ENCODE measurements around the gene ANGPT4. TPM values are rescaled to one million over a fixed set of nuclear protein-coding genes. Genes with fewer than 3 reads are reported as not detected.

The ANGPT4 gene
- total and polyA plus RNA-seq, 2 of the 13 experiments (the other 11 are each of a cell fraction or from before 2014, with no cell fraction given), result not detected

DNA sequence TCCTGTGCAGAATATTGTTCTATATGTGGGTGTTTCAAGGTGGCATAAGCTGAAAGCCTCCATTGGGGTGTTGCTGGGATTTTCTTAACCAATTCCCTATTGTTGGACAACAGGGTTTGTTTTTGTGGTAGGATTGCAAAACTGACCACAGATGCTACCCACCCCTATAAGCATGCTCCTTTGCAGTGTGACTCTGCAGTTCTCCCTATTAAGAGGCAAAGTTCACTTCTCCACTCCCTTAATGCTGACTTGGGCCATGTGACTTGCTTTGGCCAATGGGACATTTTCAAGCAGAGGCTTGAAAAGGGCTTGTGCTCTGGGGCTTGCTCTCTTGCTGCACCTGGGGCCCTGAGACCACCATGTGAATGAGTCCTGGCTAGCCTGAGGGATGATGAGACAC lies 8.5 kb upstream of the ANGPT4 start:
- H2AFZ ChIP-seq (ENCODE audit: low read length), result no peak overlapping the region
- no peak overlapping the region for H3K4me3 ChIP-seq (replicated peaks in 1 of 3; ENCODE audit: insufficient read depth in 1 of 3, low read depth in 2 of 3, low read length in 3 of 3)
- POLR2A ChIA-PET, result no interaction called here
- no peaks in the 10 kb centered on the region for H4K20me1 ChIP-seq (ENCODE audit: insufficient read depth, low read length)
- no peak overlapping the region for H3K9ac ChIP-seq (ENCODE audit: insufficient read depth, low read depth, low read length)
- in situ Hi-C loops (cut with HindIII; ENCODE audit: extremely low pct_ligation_motif_present, low pct_unique_long_range_greater_than_20kb) (no loop called here), intact Hi-C loops (cut with micrococcal nuclease; ENCODE audit: unreplicated experiment) (no loop called here)
- no peak overlapping the region for H3K4me2 ChIP-seq (ENCODE audit: low read depth, low read length)
- H3K4me1 ChIP-seq (ENCODE audit: insufficient read depth, low read length), result peaks cover 9% of the 10 kb centered on the region
- FAIRE-seq (no peak), ATAC-seq (peak; percentile 73), DNase-seq (ENCODE audit: low spot score) (peak; percentile 62)
- no peaks in the 10 kb centered on the region for H3K36me3 ChIP-seq (replicated peaks in 1 of 2; ENCODE audit: control insufficient read depth in 1 of 2, insufficient read depth in 2 of 2, low read length in 2 of 2)
- no TSS peak for BruUV-seq (replicated peaks)
- no peak overlapping the region for H3K27ac ChIP-seq (ENCODE audit: extremely low read length, insufficient read depth, low read length)
- no peaks in the 10 kb centered on the region for H3K79me2 ChIP-seq (ENCODE audit: insufficient read depth, low read length)
- H3K27me3 ChIP-seq (ENCODE audit: control insufficient read depth in 1 of 2, insufficient read depth in 2 of 2, low read length in 2 of 2), result 0 out of 5 replicates have a peak, but pooled peaks cover 0 to under 1% of the 10 kb centered on the region in 2 experiments
- CTCF ChIA-PET (ENCODE audit: low intra/inter-chr PET ratio, low total read pairs), result no interaction called here
- no peaks in the 10 kb centered on the region for H3K9me3 ChIP-seq (ENCODE audit: low read length)
- TF ChIP-seq, protein P1, sequence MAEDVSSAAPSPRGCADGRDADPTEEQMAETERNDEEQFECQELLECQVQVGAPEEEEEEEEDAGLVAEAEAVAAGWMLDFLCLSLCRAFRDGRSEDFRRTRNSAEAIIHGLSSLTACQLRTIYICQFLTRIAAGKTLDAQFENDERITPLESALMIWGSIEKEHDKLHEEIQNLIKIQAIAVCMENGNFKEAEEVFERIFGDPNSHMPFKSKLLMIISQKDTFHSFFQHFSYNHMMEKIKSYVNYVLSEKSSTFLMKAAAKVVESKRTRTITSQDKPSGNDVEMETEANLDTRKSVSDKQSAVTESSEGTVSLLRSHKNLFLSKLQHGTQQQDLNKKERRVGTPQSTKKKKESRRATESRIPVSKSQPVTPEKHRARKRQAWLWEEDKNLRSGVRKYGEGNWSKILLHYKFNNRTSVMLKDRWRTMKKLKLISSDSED (CRISPR knock-in tag; IDR thresholded peaks at IDR 0.05), result no peak
- TF ChIP-seq ZNF547 (CRISPR knock-in tag; IDR thresholded peaks at IDR 0.05) (no peak), HNF4A (CRISPR knock-in tag; IDR thresholded peaks at IDR 0.05) (peak; percentile 26), NFYC (CRISPR knock-in tag; IDR thresholded peaks at IDR 0.05) (peak; percentile 51; the same call in 1 of the 2 replicates), IKZF4 (CRISPR knock-in tag; IDR thresholded peaks at IDR 0.05; ENCODE audit: borderline replicate concordance, low read depth, not compliant biosample characterization) (no peak), KLF16 (CRISPR knock-in tag; IDR thresholded peaks at IDR 0.05) (no peak), THAP11 (CRISPR knock-in tag; IDR thresholded peaks at IDR 0.05) (no peak), MAFK (conservative IDR thresholded peaks at IDR 0.05 in 1 of 2, IDR thresholded peaks at IDR 0.05 in 1 of 2; ENCODE audit: low read length in 2 of 2) (peak in 1 of 2 experiments; percentile 21; a peak in 1 of 4 replicates)
- TF ChIP-seq, protein P2, sequence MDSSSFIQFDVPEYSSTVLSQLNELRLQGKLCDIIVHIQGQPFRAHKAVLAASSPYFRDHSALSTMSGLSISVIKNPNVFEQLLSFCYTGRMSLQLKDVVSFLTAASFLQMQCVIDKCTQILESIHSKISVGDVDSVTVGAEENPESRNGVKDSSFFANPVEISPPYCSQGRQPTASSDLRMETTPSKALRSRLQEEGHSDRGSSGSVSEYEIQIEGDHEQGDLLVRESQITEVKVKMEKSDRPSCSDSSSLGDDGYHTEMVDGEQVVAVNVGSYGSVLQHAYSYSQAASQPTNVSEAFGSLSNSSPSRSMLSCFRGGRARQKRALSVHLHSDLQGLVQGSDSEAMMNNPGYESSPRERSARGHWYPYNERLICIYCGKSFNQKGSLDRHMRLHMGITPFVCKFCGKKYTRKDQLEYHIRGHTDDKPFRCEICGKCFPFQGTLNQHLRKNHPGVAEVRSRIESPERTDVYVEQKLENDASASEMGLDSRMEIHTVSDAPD (CRISPR knock-in tag; IDR thresholded peaks at IDR 0.05), result no peak
- TF ChIP-seq, protein P3, sequence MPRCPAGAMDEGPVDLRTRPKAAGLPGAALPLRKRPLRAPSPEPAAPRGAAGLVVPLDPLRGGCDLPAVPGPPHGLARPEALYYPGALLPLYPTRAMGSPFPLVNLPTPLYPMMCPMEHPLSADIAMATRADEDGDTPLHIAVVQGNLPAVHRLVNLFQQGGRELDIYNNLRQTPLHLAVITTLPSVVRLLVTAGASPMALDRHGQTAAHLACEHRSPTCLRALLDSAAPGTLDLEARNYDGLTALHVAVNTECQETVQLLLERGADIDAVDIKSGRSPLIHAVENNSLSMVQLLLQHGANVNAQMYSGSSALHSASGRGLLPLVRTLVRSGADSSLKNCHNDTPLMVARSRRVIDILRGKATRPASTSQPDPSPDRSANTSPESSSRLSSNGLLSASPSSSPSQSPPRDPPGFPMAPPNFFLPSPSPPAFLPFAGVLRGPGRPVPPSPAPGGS (CRISPR knock-in tag; IDR thresholded peaks at IDR 0.05), result no peak
- TF ChIP-seq, protein P4, sequence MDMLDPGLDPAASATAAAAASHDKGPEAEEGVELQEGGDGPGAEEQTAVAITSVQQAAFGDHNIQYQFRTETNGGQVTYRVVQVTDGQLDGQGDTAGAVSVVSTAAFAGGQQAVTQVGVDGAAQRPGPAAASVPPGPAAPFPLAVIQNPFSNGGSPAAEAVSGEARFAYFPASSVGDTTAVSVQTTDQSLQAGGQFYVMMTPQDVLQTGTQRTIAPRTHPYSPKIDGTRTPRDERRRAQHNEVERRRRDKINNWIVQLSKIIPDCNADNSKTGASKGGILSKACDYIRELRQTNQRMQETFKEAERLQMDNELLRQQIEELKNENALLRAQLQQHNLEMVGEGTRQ (IDR thresholded peaks at IDR 0.05; ENCODE audit: low read depth, low read length), result peak; percentile 51
- TF ChIP-seq, protein P4 (CRISPR knock-in tag; IDR thresholded peaks at IDR 0.05; ENCODE audit: borderline replicate concordance), result peak; percentile 61; the same call in 1 of the 2 replicates
- TF ChIP-seq, protein P5, sequence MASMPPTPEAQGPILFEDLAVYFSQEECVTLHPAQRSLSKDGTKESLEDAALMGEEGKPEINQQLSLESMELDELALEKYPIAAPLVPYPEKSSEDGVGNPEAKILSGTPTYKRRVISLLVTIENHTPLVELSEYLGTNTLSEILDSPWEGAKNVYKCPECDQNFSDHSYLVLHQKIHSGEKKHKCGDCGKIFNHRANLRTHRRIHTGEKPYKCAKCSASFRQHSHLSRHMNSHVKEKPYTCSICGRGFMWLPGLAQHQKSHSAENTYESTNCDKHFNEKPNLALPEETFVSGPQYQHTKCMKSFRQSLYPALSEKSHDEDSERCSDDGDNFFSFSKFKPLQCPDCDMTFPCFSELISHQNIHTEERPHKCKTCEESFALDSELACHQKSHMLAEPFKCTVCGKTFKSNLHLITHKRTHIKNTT (CRISPR knock-in tag; IDR thresholded peaks at IDR 0.05), result no peak
- TF ChIP-seq, protein P6, sequence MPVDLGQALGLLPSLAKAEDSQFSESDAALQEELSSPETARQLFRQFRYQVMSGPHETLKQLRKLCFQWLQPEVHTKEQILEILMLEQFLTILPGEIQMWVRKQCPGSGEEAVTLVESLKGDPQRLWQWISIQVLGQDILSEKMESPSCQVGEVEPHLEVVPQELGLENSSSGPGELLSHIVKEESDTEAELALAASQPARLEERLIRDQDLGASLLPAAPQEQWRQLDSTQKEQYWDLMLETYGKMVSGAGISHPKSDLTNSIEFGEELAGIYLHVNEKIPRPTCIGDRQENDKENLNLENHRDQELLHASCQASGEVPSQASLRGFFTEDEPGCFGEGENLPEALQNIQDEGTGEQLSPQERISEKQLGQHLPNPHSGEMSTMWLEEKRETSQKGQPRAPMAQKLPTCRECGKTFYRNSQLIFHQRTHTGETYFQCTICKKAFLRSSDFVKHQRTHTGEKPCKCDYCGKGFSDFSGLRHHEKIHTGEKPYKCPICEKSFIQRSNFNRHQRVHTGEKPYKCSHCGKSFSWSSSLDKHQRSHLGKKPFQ (CRISPR knock-in tag; IDR thresholded peaks at IDR 0.05; ENCODE audit: insufficient replicate concordance), result no peak
